Spinal cord (tissue), 10 donors: ENCODE data around the gene FAM120B. TPM values are rescaled to one million over a fixed set of nuclear protein-coding genes. Genes with fewer than 3 reads are reported as not detected.
A peak's percentile ranks its signal among the peaks of the same experiment; 100 is the strongest.

ENCODE experiments used
- DNase-seq, 6 donors: peaks; one replicate each; pipeline versions ENCODE4 v3.0.0 to v3.0.0-alpha.2; 2013 to 2015; ENCODE audit warnings: low spot score in 6 of 6, low read depth in 4 of 6
- H3K27ac ChIP-seq: one replicate; pipeline ENCODE4 v1.5.1; 2013; ENCODE audit warnings: low read depth, low read length, control low read depth
- H3K27me3 ChIP-seq: one replicate; pipeline ENCODE4 v1.6.1; 2013; ENCODE audit warnings: low read length; ENCODE audit not compliant: control insufficient read depth, insufficient read depth
- H3K36me3 ChIP-seq: one replicate; pipeline ENCODE4 v1.6.1; 2013; ENCODE audit warnings: low read length; ENCODE audit not compliant: control insufficient read depth, insufficient read depth
- H3K4me1 ChIP-seq: one replicate; pipeline ENCODE4 v1.6.1; 2013; ENCODE audit warnings: low read length; ENCODE audit not compliant: control insufficient read depth, insufficient read depth
- H3K4me3 ChIP-seq: one replicate; pipeline ENCODE4 v1.5.1; 2013; ENCODE audit warnings: low read depth, low read length, control low read depth
- H3K9me3 ChIP-seq: one replicate; pipeline ENCODE4 v1.6.1; 2013; ENCODE audit warnings: low read length; ENCODE audit not compliant: control insufficient read depth, insufficient read depth
- WGBS: methylation state at CpG from one replicate; pipeline ENCODE4 v1.1.5; 2013; ENCODE audit warnings: missing lambda C conversion rate; ENCODE audit not compliant: insufficient coverage; 5-methylcytosine and 5-hydroxymethylcytosine counted together
- polyA plus RNA-seq, 2 donors: library from polyadenylated mRNA; unstranded; fragments of 120-200 nt; gene quantifications; one replicate each; pipeline ENCODE4 v1.2.1, GENCODE V29; 2013; ENCODE audit not compliant: insufficient read length in 2 of 2
- total RNA-seq, 2 donors: library from RNA; depleted of rRNA in 1 of 2; stranded (reverse); fragments of 120-200 nt in 1 of 2; fragments of >200 nt in 1 of 2; gene quantifications; one replicate each; pipeline versions ENCODE4 v1.2.3 to v1.2.4, GENCODE V29; 2013 to 2014
- donor health status: healthy.

Gene FAM120B
- total and polyA plus RNA-seq, 4 donors = 29.0 to 40.2 (median 36.6) TPM

DNA sequence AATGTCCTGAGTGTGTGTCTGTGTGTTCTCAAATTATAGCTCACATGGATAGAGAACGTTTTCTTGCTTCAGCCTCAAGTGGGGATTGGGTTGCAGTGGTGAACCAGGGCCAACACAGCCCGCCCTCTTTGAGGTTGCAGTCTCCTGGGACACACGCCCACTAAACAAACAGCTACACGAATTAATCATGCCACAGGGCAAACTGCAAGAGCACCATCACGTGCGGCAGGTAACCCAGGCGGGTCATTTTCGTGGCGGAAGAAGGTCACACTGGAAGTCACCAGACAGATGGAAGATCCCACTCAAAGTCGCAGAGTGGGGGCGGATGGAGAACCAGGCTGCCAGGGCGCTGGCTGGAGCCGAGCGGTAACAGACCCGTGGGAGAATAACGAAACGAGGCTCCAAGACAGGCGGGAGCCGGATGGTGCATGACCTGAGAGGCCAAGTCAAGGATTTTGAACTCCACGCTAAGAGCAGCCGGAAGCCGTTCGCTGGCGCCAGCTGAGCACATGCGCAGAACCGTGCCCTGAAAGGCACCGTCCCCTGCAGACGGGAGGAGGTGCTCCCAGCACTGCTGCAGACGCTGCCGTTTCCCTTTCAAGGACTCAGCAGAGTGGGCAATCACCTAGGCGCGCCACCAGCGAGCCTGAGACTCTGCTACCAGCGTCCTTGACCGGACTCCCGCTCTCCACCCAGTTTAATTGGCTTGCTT, 26.4 kb upstream of the FAM120B start:
- H3K36me3 ChIP-seq = peaks cover 37% of the 10 kb centered on the region
- no peaks in the 10 kb centered on the region for H3K27me3 ChIP-seq
- H3K4me1 ChIP-seq = peaks cover 27% of the 10 kb centered on the region
- no peak overlapping the region for H3K27ac ChIP-seq
- no peaks in the 10 kb centered on the region for H3K9me3 ChIP-seq
- 56% methylated on average over 36 of the region's 36 CpGs for WGBS
- H3K4me3 ChIP-seq = peak overlapping the region; percentile 13
- peak in 2 of 6 donors; percentile 69 to 84 for DNase-seq

DNA sequence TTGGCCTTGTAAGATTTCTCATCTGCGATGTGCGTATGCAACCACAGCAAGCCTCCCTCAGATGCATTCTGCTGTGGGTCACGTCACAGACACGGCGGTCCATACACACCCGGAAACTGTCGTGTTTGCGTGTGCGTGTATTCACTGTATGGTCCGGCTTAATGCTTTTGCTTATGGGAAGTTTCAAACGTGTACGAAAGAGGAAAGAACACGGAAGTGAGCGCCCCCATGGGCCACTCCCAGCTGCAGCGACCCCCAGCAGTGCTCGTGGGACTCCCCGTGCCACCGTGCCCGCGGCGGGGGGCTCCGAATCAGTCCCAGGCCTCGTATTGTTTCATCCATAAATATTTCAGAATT, 25.9 kb upstream of the FAM120B start:
- H3K4me1 ChIP-seq = peaks cover 32% of the 10 kb centered on the region
- no peak overlapping the region for H3K27ac ChIP-seq
- H3K9me3 ChIP-seq = no peaks in the 10 kb centered on the region
- 78% methylated on average over 12 of the region's 23 CpGs for WGBS
- H3K27me3 ChIP-seq = no peaks in the 10 kb centered on the region
- H3K4me3 ChIP-seq = peak overlapping the region; percentile 13
- H3K36me3 ChIP-seq = peaks cover 42% of the 10 kb centered on the region
- no peak for DNase-seq

DNA sequence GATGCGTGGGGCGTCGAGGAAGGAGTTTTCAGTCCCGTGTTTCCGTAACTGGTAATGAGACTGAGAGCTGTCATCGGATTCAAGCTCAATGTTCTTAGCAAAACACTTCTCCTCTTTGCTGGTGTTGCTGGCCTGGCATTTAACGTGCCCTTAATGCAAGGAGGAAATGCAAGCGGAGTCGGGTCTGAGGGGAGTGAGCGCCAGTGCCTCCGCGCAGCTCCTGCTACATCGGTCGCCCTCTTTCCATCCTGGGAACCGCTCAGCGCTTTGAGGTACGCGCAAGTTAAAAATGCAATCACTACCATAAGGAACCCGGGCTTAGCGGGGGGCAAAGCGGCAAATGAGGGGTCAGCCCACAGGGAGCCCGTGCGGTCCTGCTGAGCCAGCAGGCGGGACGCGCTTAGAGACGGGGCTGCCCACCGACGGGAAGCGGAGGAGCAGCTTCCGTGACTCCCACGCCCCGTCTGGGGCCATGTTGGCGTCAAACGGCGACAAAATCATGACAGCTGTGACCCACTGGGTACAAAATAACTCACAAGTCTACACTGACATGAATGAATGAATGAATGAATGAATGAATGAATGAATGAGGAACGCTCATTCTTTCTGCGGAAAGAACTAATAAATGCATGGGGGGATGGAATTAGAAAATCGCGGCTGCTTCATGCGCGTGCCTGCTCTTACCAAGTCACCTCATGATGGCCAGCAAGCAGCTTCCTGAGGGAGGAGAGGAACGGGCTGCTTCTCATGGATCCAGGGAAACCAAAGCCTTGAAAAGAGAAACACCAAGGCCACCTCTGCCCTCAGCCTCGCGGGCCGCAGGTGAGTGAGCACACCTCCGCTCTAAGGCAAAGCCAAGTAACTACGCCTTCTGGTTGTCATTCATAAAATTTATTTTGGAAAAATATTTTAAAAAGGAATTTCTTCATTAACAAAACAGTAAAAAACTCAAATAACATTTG, 24.9 kb upstream of the FAM120B start:
- 91% methylated on average over 36 of the region's 48 CpGs for WGBS
- peaks cover 46% of the 10 kb centered on the region for H3K36me3 ChIP-seq
- H3K27ac ChIP-seq = no peak overlapping the region
- DNase-seq = no peak
- no peaks in the 10 kb centered on the region for H3K9me3 ChIP-seq
- no peaks in the 10 kb centered on the region for H3K27me3 ChIP-seq
- H3K4me1 ChIP-seq = peaks cover 35% of the 10 kb centered on the region
- H3K4me3 ChIP-seq = no peak overlapping the region

DNA sequence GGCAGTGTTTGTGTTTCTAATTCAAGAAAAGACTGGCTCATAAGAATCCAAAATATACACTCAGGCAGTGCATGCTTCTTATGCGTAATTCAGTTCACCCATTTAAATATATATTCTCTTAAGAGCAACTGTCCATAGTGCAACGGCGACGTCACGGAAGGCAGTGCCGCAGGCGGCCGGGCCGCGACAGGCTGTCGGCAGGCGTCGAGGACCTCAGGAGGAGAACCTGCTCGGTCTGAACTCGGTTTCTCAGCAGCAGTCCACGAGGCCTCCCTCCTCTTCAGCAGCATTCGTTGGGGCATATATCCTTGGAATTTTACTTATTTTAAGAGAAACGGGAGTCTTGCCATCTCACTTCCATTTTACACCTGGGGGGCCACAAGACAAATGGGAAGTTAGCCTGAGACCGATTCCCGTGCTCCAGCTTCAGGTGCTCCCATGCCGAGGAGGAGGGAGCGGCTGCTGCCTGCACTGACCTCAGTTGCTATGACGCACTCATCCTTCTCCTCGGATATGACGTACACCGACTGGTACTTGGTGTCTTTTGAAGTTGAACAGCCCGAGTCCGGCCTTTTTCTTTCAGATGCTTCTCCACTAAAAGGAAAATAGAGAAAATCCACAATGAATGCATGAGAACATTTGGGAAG, 23.9 kb upstream of the FAM120B start:
- H3K27me3 ChIP-seq = no peaks in the 10 kb centered on the region
- no peaks in the 10 kb centered on the region for H3K9me3 ChIP-seq
- WGBS = 93% methylated on average over 11 of the region's 28 CpGs
- no peak for DNase-seq
- H3K36me3 ChIP-seq = peaks cover 53% of the 10 kb centered on the region
- H3K4me1 ChIP-seq = peaks cover 43% of the 10 kb centered on the region
- H3K4me3 ChIP-seq = no peak overlapping the region
- H3K27ac ChIP-seq = no peak overlapping the region

- WGBS = 88% methylated on average over 60 of the region's 60 CpGs
- no peaks in the 10 kb centered on the region for H3K9me3 ChIP-seq
- no peak for DNase-seq
- no peaks in the 10 kb centered on the region for H3K27me3 ChIP-seq
- no peak overlapping the region for H3K27ac ChIP-seq
- peaks cover 62% of the 10 kb centered on the region for H3K36me3 ChIP-seq
- no peak overlapping the region for H3K4me3 ChIP-seq
- H3K4me1 ChIP-seq = peaks cover 51% of the 10 kb centered on the region
Measured at GRCh38 chr6:170283212-170284081, 23.1 kb upstream of the FAM120B start.

- H3K4me3 ChIP-seq = no peak overlapping the region
- no peak for DNase-seq
- WGBS = 96% methylated on average over 14 of the region's 15 CpGs
- no peaks in the 10 kb centered on the region for H3K9me3 ChIP-seq
- peaks cover 59% of the 10 kb centered on the region for H3K4me1 ChIP-seq
- H3K36me3 ChIP-seq = peaks cover 68% of the 10 kb centered on the region
- peaks cover 3% of the 10 kb centered on the region for H3K27me3 ChIP-seq
- no peak overlapping the region for H3K27ac ChIP-seq
Measured at GRCh38 chr6:170284126-170284773, 22.3 kb upstream of the FAM120B start.

- no peak overlapping the region for H3K4me3 ChIP-seq
Measured at GRCh38 chr6:170284866-170285469, 21.6 kb upstream of the FAM120B start.

DNA sequence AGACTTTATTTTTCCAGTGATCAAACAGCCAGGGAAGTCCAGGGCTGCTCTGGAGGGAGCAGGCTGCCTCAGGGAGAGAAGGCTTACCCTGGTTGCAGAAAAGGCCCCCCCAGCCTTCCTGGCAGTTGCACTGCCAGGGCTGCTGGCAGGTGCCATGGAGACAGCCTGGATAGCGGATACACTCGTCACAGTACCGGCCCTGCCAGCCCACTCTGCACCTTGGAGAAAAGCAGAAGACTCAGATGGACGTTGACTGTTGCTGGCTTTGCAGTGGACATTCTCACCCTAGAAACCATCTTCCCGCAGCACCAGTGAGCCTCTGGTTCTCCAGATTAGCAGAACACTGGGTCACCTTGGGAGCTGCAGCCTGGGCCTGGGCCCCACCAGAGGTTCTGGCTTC, 21.1 kb upstream of the FAM120B start:
- WGBS = 54% methylated on average over 5 of the region's 5 CpGs
- Histone ChIP-seq H3K36me3 (peaks cover 68% of the 10 kb centered on the region), H3K4me3 (no peak overlapping the region), H3K27me3 (peaks cover 5% of the 10 kb centered on the region), H3K9me3 (no peaks in the 10 kb centered on the region), H3K4me1 (peaks cover 58% of the 10 kb centered on the region), H3K27ac (no peak overlapping the region)
- no peak for DNase-seq

More at GRCh38 chr6:170284866-170285469, 21.6 kb upstream of the FAM120B start:
- peaks cover 60% of the 10 kb centered on the region for H3K4me1 ChIP-seq
- peaks cover 4% of the 10 kb centered on the region for H3K27me3 ChIP-seq
- no peak for DNase-seq
- WGBS = 89% methylated on average over 23 of the region's 24 CpGs
- no peak overlapping the region for H3K27ac ChIP-seq
- H3K9me3 ChIP-seq = no peaks in the 10 kb centered on the region
- H3K36me3 ChIP-seq = peaks cover 68% of the 10 kb centered on the region
